SK-N-MC (cell line): ENCODE results near the gene EPB41L4B.

ENCODE experiments used
- DNase-seq: peaks from one replicate; pipeline ENCODE4 v3.0.0-alpha.2; 2011; ENCODE audit warnings: low read depth, low spot score
- H3K27ac ChIP-seq: fragments of 200-600 bp; sonication (generic); 2 replicates; pipeline ENCODE4 v1.5.1; 2016; ENCODE audit warnings: mixed run types
- H3K36me3 ChIP-seq: fragments of 200-600 bp; sonication (generic); 2 replicates; pipeline ENCODE4 v1.6.1; 2017; ENCODE audit warnings: antibody characterized with exemption, low read length, mixed read lengths; ENCODE audit not compliant: insufficient read depth
- H3K4me3 ChIP-seq: fragments of 200-600 bp; sonication (generic); 2 replicates; pipeline ENCODE4 v1.5.1; 2016
- H3K9ac ChIP-seq: fragments of 200-600 bp; sonication (generic); 2 replicates; pipeline ENCODE4 v1.8.0; 2017; ENCODE audit warnings: mixed run types, mixed read lengths; ENCODE audit not compliant: insufficient read length
- H3K9me3 ChIP-seq: fragments of 200-600 bp; sonication (generic); 2 replicates; pipeline ENCODE4 v1.6.1; 2017; ENCODE audit warnings: low read depth, mild to moderate bottlenecking, antibody characterized with exemption, low read length, moderate library complexity, mixed read lengths
- EZH2 ChIP-seq: fragments of 200-600 bp; sonication (generic); IDR thresholded peaks from one replicate; pipeline ENCODE4 v1.6.1; 2017; ENCODE audit warnings: antibody characterized with exemption
- FOXP2 ChIP-seq: optimal IDR thresholded peaks from 2 replicates; pipeline ENCODE3; 2011; ENCODE audit warnings: mild to moderate bottlenecking, moderate library complexity; ENCODE audit not compliant: insufficient read depth; ENCODE audit errors: extremely low read length, control extremely low read depth
- POLR2AphosphoS5 ChIP-seq: IDR thresholded peaks from 2 replicates; pipeline ENCODE4 v1.6.1; 2012; ENCODE audit warnings: mild to moderate bottlenecking, low read depth, low read length, borderline replicate concordance

EPB41L4B gene

DNA sequence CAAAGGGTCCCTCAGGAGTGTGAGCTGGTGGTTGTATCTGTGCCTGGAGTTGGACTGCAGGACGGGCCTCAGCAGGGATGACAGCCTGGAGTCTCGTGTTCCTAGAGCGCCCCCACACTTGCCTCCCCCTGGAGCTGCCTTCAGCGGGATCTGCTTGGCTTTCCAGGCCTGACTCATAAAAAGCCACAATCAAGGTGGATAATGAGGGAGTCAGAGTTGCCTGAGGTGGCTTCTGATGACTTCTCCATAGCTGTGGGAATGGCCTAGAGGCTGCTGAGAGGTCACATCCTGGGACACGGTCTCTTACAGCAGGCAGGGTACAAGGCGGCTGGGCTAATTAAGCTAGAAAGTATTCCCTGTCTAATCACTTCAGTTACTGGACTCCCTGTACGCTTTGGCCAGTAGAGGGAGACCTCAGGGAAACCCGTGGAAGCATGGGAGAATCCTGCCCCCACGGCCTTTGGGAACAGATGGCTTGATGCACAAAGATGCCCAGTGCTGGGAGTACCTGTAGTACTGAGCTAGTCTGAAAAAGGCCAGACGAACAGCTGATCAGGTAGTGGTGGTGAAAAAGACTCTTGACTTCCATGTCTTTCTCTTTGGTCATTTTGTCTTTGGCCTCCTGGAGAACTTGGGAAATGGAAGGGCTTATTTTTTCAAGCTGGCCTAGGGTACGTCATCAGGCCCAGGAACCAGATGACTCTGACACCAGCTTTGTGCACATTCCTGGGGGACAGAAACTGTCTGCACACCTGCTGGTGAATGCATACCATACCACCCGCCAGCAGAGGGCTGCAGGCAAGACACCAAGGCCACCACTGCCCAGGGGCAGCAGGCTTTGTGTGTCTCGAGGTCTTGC, 137.7 kb downstream of the EPB41L4B start:
- H3K36me3 ChIP-seq = no peaks in the 10 kb centered on the region
- H3K4me3 ChIP-seq = no peak overlapping the region
- DNase-seq = no peak
- H3K27ac ChIP-seq = no peak overlapping the region
- no peak for TF ChIP-seq POLR2AphosphoS5
- no peak for TF ChIP-seq EZH2
- no peak for TF ChIP-seq FOXP2
- H3K9ac ChIP-seq = no peak overlapping the region
- H3K9me3 ChIP-seq = no peaks in the 10 kb centered on the region

DNA sequence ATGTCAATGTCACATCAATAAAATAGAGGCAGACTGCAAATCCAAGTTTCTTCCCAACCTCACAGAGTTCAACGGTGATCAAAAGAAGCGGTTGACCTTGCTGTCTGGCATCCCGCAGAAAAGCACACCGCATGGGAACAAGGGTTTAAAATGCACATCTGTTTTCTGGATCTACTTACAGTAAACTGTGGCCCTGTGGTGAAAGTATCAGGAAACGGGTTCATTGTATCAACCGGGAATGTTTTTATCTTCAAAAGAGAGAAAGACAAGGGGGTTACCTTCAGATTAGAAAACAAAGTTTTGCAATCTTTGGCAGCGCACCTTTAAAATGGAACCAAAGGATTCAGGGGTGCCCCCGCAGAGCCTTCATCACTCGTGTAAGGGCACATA, 138.3 kb downstream of the EPB41L4B start:
- TF ChIP-seq EZH2 (no peak), FOXP2 (no peak), POLR2AphosphoS5 (no peak)
- DNase-seq = no peak
- no peaks in the 10 kb centered on the region for H3K36me3 ChIP-seq
- no peaks in the 10 kb centered on the region for H3K9me3 ChIP-seq
- H3K27ac ChIP-seq = no peak overlapping the region
- H3K4me3 ChIP-seq = no peak overlapping the region
- H3K9ac ChIP-seq = no peak overlapping the region

DNA sequence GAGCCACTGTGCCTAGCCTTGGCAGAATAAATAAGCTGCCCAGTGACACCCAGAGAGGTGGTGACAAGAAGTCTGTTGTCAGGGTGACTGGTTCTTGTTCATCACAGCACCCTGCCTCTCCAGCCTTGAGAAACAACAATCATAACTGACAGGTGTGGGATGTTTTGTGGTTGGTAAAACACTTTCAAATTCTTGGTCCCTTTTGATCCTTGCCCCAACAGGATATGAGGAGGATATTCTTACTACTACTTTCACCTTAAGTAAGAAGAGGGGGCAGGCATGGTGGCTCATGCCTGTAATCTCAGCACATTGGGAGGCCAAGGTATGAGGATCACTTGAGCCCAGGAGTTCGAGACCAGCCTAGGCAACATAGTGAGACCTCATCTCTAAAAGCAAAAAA, 139.6 kb downstream of the EPB41L4B start:
- Histone ChIP-seq H3K4me3 (no peak overlapping the region), H3K36me3 (no peaks in the 10 kb centered on the region), H3K27ac (no peak overlapping the region), H3K9me3 (no peaks in the 10 kb centered on the region), H3K9ac (no peak overlapping the region)
- no peak for TF ChIP-seq POLR2AphosphoS5
- no peak for TF ChIP-seq FOXP2
- no peak for TF ChIP-seq EZH2
- no peak for DNase-seq

DNA sequence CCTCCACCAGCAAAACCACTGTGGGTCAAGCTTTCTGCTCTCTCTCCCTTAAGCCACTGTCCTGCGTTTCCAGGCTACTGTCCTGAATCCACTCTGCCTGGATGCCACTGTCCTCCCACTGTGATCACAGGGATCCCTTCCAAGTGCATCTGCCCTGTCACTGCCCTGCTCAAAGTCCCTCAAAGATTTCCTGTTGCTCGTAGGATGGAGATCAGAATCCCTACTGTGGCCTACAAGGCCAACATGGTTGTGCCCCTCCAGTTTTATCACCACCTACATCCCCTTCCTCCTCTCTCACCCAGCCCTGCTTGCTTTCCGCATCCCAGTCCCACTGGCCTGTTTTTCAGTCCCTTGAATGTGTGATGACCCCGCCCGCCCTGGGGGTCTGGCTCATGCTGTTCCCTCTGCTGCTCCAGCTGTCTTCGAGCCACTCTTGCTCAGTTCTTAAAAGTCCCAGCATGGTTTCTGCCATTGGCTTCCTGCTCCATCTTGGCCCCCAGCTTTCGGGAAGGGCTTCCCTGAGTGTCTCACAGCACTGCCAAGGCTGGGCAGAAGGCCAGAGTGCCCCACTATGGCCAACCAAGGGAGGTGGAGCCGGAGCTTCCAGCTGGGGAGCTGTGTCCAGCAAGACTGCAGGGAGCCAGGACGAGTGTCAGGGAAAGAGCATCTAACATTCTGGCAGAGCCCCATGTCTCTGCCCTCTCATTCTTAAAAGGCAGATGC, 140.9 kb downstream of the EPB41L4B start:
- no peak overlapping the region for H3K4me3 ChIP-seq
- TF ChIP-seq POLR2AphosphoS5 (no peak), EZH2 (no peak), FOXP2 (no peak)
- H3K27ac ChIP-seq = no peak overlapping the region
- DNase-seq = no peak
- no peak overlapping the region for H3K9ac ChIP-seq
- no peaks in the 10 kb centered on the region for H3K36me3 ChIP-seq
- H3K9me3 ChIP-seq = no peaks in the 10 kb centered on the region

DNA sequence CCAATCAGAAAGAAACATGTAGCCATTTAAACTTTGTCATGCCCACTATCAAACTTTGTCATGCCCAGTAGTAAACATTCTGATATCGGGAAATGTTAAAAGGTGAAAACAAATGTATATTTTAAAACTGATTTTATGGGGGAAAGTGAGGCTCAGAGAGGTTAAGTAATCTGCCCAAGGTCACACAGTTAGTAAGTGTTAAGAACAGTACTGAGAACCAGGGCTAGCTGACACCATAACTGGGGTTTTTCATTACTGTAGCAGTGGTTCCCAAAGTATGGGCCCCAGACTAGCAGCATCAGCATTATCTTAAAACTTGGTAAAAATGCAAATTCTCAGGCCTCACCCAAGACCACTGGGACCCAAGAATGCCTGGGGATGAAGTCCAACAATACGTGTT, 143.9 kb downstream of the EPB41L4B start:
- no peak for DNase-seq
- no peaks in the 10 kb centered on the region for H3K36me3 ChIP-seq
- no peak overlapping the region for H3K4me3 ChIP-seq
- no peak overlapping the region for H3K9ac ChIP-seq
- no peaks in the 10 kb centered on the region for H3K9me3 ChIP-seq
- TF ChIP-seq FOXP2 = no peak
- TF ChIP-seq EZH2 = no peak
- no peak for TF ChIP-seq POLR2AphosphoS5
- H3K27ac ChIP-seq = no peak overlapping the region

DNA sequence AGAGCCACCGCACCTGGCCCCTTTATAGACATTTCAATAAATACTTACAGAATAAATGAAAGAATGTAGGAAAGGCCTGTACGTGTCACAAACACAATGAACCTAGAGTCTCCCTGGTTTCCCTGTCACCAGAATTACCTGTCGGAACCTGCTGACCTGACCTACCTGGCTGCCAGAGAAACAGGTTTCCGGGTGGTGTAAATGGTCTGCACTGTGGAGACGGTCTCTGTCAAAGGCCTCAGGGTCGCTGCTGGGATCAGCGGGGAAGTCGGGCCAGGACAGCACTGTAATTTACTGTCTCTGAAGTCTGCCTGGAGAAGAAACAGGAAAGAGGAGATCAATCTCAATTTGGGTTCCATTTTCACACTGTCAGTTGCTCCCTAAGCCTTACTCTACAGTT, 144.5 kb downstream of the EPB41L4B start:
- no peak for DNase-seq
- H3K4me3 ChIP-seq = no peak overlapping the region
- no peaks in the 10 kb centered on the region for H3K36me3 ChIP-seq
- TF ChIP-seq FOXP2 (no peak), EZH2 (no peak), POLR2AphosphoS5 (no peak)
- no peak overlapping the region for H3K27ac ChIP-seq
- no peaks in the 10 kb centered on the region for H3K9me3 ChIP-seq
- no peak overlapping the region for H3K9ac ChIP-seq

DNA sequence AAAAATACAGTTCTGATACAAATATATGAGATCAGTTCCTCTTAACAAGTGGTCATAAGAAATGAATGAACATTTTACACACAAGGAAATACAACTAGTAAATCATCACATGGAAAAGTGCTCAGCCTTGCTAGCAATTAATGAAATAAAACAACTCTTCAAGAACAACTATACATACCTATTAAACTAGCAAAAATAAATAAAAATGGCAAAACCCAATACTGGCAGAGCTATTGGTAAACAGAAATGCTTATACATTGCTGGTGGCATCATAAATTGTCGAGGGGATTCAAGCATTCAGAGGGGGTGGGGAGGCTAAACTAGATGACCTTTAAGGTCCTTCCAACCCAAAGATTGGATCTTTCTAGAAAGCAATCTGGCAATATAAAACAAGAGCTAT, 147.9 kb downstream of the EPB41L4B start:
- no peak for DNase-seq
- no peak overlapping the region for H3K4me3 ChIP-seq
- no peaks in the 10 kb centered on the region for H3K36me3 ChIP-seq
- TF ChIP-seq FOXP2 (no peak), POLR2AphosphoS5 (no peak), EZH2 (no peak)
- no peaks in the 10 kb centered on the region for H3K9me3 ChIP-seq
- no peak overlapping the region for H3K27ac ChIP-seq
- H3K9ac ChIP-seq = no peak overlapping the region

DNA sequence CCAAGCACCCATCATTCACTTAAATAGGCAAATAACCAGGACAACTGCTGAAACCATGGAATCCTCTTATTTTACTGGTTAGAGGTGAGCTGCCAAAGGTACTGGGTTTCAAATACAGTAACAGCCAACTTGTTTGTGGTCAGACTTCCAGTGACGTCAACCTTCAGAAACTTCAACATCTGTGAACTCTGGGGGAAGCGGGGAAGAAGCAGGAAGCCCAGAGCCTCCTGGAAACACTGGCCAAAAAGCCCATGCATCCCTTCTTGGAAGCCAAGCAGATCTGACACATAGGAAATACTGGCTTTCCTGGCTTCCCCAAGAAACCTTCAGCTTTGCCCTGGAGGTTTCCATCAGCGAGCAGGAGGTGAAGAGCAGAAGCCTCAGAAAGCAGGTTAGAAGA, 148.9 kb downstream of the EPB41L4B start:
- H3K36me3 ChIP-seq = no peaks in the 10 kb centered on the region
- DNase-seq = no peak

More for the DNA sequence above, 148.9 kb downstream of the EPB41L4B start:
- H3K4me3 ChIP-seq = no peak overlapping the region
- TF ChIP-seq POLR2AphosphoS5 = no peak
- TF ChIP-seq FOXP2 = no peak
- no peak for TF ChIP-seq EZH2
- H3K9me3 ChIP-seq = no peaks in the 10 kb centered on the region
- H3K9ac ChIP-seq = no peak overlapping the region
- H3K27ac ChIP-seq = no peak overlapping the region
